ENCODE results near the gene HOXA2.

Gene HOXA2

DNA sequence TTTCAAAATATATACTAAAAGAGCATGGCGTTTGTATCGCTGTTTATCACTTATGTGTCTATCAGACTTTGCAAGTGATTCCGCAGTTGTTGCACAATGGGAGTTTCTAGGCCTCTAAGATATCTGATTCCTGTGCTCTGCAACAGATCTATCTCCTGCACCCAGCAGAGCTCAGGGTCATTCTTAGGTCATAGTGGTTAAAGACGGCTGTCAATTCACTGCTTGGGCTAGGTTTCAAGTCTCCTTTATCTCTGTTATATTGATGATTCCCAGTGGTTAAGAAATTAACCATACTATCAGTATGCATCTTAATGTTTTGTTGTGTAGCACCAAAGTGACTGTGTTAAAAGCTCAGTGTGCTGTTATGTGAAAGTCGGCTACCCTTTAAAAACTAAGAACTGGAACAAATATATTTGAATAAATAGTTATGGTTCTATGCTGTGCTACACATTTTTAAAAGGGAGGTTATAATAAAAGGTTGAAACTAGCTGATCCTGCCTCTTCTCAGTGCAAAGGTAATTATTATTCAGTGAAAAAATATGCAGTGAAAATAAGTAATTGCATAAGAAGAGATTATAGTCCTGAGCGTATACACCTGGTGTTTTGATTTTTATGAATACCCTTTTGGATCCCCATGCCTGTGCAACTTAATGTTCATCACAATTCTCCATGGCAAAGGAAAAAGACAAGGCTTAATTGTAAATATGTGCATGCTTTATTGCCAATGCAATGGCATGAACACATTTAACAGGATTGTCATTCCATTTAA is 30.7 kb downstream of the HOXA2 start:
- DNase-seq = no peak

DNA sequence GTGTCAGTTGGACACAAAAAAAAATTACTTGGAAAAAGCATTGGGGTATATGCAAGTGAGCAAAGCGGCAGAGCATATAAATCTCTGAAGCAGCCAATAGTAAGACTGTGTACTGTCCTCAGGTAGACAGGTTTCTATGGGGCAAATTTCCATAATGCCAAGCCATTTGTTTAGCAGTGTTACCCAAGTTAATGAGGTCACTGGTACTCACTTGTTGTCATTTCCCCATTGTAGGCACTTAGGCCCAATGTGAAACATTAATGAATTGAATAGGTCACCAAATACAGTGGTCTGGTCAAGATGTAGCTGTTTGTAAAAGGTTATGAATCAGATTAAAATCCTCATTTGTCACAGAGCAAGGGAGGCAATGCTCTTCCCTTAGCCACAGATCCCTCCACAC is 34.2 kb downstream of the HOXA2 start:
- no peak for DNase-seq

DNA sequence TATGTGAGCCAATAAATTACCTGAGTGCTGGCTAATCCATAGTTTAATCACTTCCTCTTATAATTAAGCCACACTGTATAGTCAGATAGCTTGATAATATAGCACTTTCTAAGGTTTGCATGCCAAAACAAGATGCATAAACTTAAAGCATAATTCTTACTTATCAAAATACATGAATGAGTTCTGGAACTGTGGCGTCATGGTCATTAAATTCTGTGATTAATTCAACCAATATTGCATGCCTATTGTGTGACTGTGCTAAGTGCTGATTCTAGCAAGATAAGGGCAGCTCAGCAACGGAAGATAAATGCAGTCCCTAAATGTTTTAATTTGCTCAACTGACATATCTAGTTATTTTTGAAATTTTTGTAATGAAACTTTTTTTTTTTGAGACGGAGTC is 36.3 kb downstream of the HOXA2 start:
- DNase-seq = no peak

DNA sequence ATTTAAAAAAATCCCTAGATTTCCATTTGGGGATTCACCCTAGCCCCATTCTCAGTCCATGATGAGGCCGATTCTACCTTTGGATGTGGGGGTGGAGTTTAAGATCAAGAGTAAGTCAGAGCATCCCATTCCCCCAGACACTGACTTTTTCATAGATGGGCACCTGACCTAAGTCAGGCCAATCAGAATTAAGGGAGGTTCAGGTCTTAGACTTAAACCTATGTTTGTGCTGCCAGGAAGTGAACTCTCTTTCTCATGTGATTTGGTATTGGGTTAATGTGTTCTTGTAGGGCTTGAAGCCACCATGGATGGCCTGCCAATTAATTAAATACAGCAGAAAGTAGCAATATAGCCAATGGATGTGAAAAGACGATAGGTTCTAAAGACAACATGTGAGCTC is 36.8 kb downstream of the HOXA2 start:
- no peak for DNase-seq

DNA sequence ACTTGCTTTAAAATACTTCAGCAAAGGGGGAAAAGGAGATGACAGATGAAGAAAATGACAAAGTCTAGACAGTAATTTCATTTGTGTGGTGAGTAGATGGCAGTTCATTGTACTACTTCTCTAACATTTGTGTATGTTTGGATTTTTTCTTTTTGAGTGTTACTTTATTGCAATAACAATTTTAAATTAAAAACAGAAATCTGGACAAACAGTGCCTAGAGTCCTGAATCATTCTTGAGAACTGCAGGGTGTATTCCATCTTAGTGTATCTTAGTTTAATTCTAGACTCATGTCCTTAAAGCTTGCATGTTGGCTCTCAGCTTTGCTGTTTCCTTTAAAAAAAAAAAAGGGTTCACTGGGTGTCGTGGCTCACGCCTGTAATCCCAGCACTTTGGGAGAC is 37.8 kb downstream of the HOXA2 start:
- DNase-seq = no peak

DNA sequence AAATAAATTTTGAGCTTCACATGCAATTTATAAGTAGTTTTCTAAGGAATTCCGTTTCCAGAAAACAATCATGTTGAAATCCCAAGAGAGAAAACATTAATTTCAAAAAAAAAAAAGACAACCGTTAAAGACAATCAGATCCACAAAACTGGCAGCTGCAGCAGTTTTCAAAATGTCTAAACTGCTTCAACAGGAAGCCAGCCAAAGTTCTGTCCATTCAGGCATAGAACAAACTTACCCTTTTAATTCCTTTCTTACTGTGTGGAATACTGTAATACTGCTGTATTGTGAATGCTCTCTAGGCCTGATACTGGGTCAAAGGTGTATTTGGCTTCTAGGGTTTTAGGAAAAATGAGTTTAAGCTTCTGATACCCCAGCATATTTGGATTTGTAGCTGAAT is 38.3 kb downstream of the HOXA2 start:
- no peak for DNase-seq

DNA sequence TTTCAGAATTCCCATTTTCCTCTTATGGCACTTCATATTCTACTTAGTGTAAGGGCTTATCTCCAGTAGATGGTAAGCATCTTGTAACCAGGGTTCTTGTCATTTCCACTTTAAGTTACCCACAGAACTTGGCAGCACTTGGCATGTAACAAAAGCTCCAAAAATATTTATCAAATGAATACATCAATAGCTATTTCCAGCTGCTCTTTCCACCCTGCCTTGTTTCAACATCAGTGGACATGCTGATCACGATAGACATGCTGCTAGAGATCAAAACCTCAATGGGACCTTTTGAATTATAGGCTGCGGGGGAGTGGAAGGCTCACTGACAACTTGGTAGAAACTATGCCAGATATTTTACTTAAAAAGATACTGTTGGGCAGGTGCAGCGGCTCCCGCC is 39.5 kb downstream of the HOXA2 start:
- DNase-seq = no peak

DNA sequence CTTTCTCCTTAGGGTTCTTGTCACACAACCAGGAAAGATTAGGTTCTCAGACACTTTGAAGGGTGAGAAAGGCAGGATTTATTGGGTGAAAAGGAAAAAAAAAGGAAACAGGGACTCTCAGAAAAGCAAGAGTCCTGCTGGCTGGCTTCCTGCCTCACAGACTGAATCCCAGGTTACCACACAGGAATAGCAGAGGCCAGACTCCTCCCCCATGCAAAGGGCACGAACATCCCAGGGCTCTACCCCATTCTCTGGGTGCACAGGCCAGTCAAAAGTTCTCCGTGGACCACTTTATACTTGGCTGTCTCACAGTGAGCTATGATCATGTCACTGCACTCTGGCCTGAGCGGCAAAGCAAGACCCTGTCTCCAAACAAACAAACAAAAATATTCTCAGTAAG is 49.3 kb downstream of the HOXA2 start:
- no peak for DNase-seq

DNA sequence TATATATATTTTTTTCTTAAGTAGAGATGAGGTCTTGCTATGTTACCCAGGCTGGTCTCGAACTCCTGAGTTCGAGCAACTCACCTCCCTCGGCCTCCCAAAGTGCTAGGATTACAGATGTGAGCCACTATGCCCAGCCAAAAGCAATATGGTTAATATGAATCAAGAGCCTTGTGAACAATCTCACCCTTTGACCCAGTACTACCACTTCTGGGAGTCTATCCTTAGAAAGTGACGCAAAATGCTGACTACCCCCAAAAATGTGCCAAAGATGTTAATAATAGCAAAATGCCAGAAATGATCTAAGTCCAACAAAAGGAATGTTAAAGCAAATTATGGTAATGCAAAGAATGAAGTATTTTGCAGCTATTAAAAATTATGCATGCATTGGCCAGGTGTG is 51.0 kb downstream of the HOXA2 start:
- no peak for DNase-seq

All from NCI-H1417 treated with DMSO at 0.1 percent for 48 hours (cell line).